ENCODE results near the gene AKR1B15.

The AKR1B15 gene

GRCh38 chr7:134574322-134574721 is 25.4 kb downstream of the AKR1B15 start:
- DNase-seq (ENCODE audit: insufficient read length) (no peak), FAIRE-seq (no peak)
- no peak for TF ChIP-seq POLR2A (IDR thresholded peaks at IDR 0.05; ENCODE audit: low read depth, low read length)
- no peak for TF ChIP-seq TAF1 (IDR thresholded peaks at IDR 0.05; ENCODE audit: borderline replicate concordance, low read depth, low read length)
- no peak for TF ChIP-seq POLR2AphosphoS5 (IDR thresholded peaks at IDR 0.05; ENCODE audit: low read depth, low read length)

GRCh38 chr7:134584290-134584689 is 35.4 kb downstream of the AKR1B15 start:
- no peak for TF ChIP-seq TAF1 (IDR thresholded peaks at IDR 0.05; ENCODE audit: borderline replicate concordance, low read depth, low read length)
- TF ChIP-seq POLR2AphosphoS5 (IDR thresholded peaks at IDR 0.05; ENCODE audit: low read depth, low read length) = no peak
- no peak for TF ChIP-seq POLR2A (IDR thresholded peaks at IDR 0.05; ENCODE audit: low read depth, low read length)
- FAIRE-seq (no peak), DNase-seq (ENCODE audit: insufficient read length) (no peak)

- TF ChIP-seq POLR2AphosphoS5 (IDR thresholded peaks at IDR 0.05; ENCODE audit: low read depth, low read length) (no peak), TAF1 (IDR thresholded peaks at IDR 0.05; ENCODE audit: borderline replicate concordance, low read depth, low read length) (no peak), POLR2A (IDR thresholded peaks at IDR 0.05; ENCODE audit: low read depth, low read length) (no peak)
- FAIRE-seq (no peak), DNase-seq (ENCODE audit: insufficient read length) (no peak)
Measured at GRCh38 chr7:134585897-134586296, 37.0 kb downstream of the AKR1B15 start.

GRCh38 chr7:134587750-134588149 is 38.8 kb downstream of the AKR1B15 start:
- FAIRE-seq (no peak), DNase-seq (ENCODE audit: insufficient read length) (no peak)
- no peak for TF ChIP-seq TAF1 (IDR thresholded peaks at IDR 0.05; ENCODE audit: borderline replicate concordance, low read depth, low read length)
- TF ChIP-seq POLR2A (IDR thresholded peaks at IDR 0.05; ENCODE audit: low read depth, low read length) = no peak
- TF ChIP-seq POLR2AphosphoS5 (IDR thresholded peaks at IDR 0.05; ENCODE audit: low read depth, low read length) = no peak

GRCh38 chr7:134589491-134589941 is 40.6 kb downstream of the AKR1B15 start:
- no peak for TF ChIP-seq POLR2AphosphoS5 (IDR thresholded peaks at IDR 0.05; ENCODE audit: low read depth, low read length)
- TF ChIP-seq TAF1 (IDR thresholded peaks at IDR 0.05; ENCODE audit: borderline replicate concordance, low read depth, low read length) = no peak
- no peak for TF ChIP-seq POLR2A (IDR thresholded peaks at IDR 0.05; ENCODE audit: low read depth, low read length)
- DNase-seq (ENCODE audit: insufficient read length) = no peak
- FAIRE-seq = no peak

- no peak for FAIRE-seq
Measured at GRCh38 chr7:134593530-134594392, 44.9 kb downstream of the AKR1B15 start.

GRCh38 chr7:134594877-134595276 is 46.0 kb downstream of the AKR1B15 start:
- TF ChIP-seq POLR2AphosphoS5 (IDR thresholded peaks at IDR 0.05; ENCODE audit: low read depth, low read length) = no peak
- no peak for TF ChIP-seq POLR2A (IDR thresholded peaks at IDR 0.05; ENCODE audit: low read depth, low read length)
- no peak for TF ChIP-seq TAF1 (IDR thresholded peaks at IDR 0.05; ENCODE audit: borderline replicate concordance, low read depth, low read length)
- FAIRE-seq (no peak), DNase-seq (ENCODE audit: insufficient read length) (no peak)

More at GRCh38 chr7:134593530-134594392, 44.9 kb downstream of the AKR1B15 start:
- DNase-seq (ENCODE audit: insufficient read length) = no peak
- TF ChIP-seq POLR2AphosphoS5 (IDR thresholded peaks at IDR 0.05; ENCODE audit: low read depth, low read length) = no peak
- no peak for TF ChIP-seq POLR2A (IDR thresholded peaks at IDR 0.05; ENCODE audit: low read depth, low read length)
- no peak for TF ChIP-seq TAF1 (IDR thresholded peaks at IDR 0.05; ENCODE audit: borderline replicate concordance, low read depth, low read length)

GRCh38 chr7:134599371-134599770 is 50.5 kb downstream of the AKR1B15 start:
- DNase-seq (ENCODE audit: insufficient read length) = no peak
- TF ChIP-seq POLR2AphosphoS5 (IDR thresholded peaks at IDR 0.05; ENCODE audit: low read depth, low read length) (no peak), POLR2A (IDR thresholded peaks at IDR 0.05; ENCODE audit: low read depth, low read length) (no peak), TAF1 (IDR thresholded peaks at IDR 0.05; ENCODE audit: borderline replicate concordance, low read depth, low read length) (no peak)
- no peak for FAIRE-seq

GRCh38 chr7:134601459-134601858 is 52.5 kb downstream of the AKR1B15 start:
- TF ChIP-seq POLR2AphosphoS5 (IDR thresholded peaks at IDR 0.05; ENCODE audit: low read depth, low read length) (no peak), POLR2A (IDR thresholded peaks at IDR 0.05; ENCODE audit: low read depth, low read length) (no peak), TAF1 (IDR thresholded peaks at IDR 0.05; ENCODE audit: borderline replicate concordance, low read depth, low read length) (no peak)
- no peak for DNase-seq (ENCODE audit: insufficient read length)
- no peak for FAIRE-seq

GRCh38 chr7:134602881-134603451 is 54.1 kb downstream of the AKR1B15 start:
- no peak for DNase-seq (ENCODE audit: insufficient read length)
- no peak for TF ChIP-seq POLR2AphosphoS5 (IDR thresholded peaks at IDR 0.05; ENCODE audit: low read depth, low read length)
- TF ChIP-seq TAF1 (IDR thresholded peaks at IDR 0.05; ENCODE audit: borderline replicate concordance, low read depth, low read length) = no peak
- no peak for TF ChIP-seq POLR2A (IDR thresholded peaks at IDR 0.05; ENCODE audit: low read depth, low read length)
- FAIRE-seq = no peak

GRCh38 chr7:134605978-134606923 is 57.3 kb downstream of the AKR1B15 start:
- TF ChIP-seq POLR2A (IDR thresholded peaks at IDR 0.05; ENCODE audit: low read depth, low read length) (no peak), TAF1 (IDR thresholded peaks at IDR 0.05; ENCODE audit: borderline replicate concordance, low read depth, low read length) (no peak), POLR2AphosphoS5 (IDR thresholded peaks at IDR 0.05; ENCODE audit: low read depth, low read length) (no peak)
- peak; percentile 71 for FAIRE-seq
- peak; percentile 17 for DNase-seq (ENCODE audit: insufficient read length)

Measured in GM12892 (cell line).